ENCODE measurements around the gene PLGRKT.

- TF ChIP-seq POLR2A (IDR thresholded peaks at IDR 0.05) (no peak), CTCF (IDR thresholded peaks at IDR 0.05) (no peak), EP300 (IDR thresholded peaks at IDR 0.05) (no peak)
These were observed 61.8 kb downstream of the PLGRKT start for GRCh38 chr9:5375790-5376477.
